Activated CD4-positive, alpha-beta T cell treated with anti-CD3 and anti-CD28 coated beads, Interleukin-2, Interleukin-6, amounts not matched to agents 100 ng/mL and 50 ng/mL, durations not matched to agents 16 hours and 8 hours (primary cell): ENCODE results near the gene GHRL.
A peak's percentile ranks its signal among the peaks of the same experiment; 100 is the strongest.

ENCODE experiments used
- DNase-seq: peaks from one replicate; pipeline ENCODE4 v3.0.0-alpha.2; 2020

Gene GHRL

DNA sequence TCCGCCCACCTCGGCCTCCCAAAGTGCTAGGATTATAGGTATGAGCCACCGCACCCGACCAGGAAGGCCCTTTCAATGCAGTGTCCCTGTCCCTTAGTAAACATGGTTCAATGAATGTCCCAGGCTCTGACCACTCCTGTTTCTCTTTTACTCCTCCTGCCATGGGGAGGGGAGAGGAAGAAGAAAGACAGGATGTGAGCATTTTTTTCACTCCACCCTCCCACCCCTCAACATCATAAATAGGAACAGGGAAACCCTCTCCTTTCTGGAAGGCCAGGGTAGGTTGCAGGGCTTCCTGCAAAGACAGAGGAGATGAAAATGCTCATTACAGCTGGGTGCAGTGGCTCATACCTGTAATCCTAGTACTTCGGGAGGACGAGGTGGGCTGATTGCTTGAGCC lies 51.9 kb downstream of the GHRL start:
- no peak for DNase-seq

DNA sequence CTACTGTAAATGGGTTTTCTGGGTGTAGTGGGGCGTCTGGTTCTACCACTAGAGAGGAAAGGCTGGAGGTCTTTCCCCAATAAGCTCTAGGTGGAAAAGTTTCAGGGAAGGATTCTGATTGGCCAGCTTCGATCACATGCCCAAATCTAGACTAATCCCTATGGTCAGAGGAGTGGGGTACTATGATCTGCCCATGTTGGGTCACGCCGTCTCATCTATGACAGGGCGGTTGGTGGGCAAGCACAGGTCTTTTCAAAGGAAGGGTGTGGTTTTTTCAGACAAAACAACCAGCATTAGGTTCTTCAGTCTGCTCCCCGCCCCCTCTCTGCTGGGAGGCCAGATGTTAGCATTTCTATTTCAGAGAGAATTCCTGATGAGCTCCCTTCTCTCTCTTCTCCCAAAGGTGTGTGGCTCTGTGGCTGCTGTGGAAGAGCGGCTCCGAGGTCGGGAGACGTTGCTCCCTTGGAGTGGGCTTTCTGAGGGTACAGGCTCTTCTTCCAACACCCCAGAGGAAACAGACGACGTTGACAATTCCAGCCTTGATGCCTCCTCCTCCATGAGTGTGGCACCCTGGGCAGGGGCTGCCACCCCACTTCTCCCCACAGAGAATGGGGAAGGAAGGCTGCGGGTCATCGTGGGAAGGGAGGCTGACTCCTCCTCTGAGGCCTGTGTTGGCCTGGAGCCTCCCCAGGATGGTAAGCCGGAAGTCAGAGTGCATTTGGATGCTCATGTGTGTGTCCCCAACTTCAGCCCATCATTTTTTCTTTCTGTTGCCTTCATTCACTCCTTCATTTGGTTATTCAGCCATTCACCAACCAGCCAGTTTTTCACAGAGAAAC lies 54.2 kb downstream of the GHRL start:
- DNase-seq: peak; percentile 37
